Heart left ventricle (tissue), 16 donors: ENCODE measurements around the gene SRSF11. TPM values are rescaled to one million over a fixed set of nuclear protein-coding genes. Genes with fewer than 3 reads are reported as not detected.
A peak's percentile ranks its signal among the peaks of the same experiment; 100 is the strongest.
"Not testable (repeated sequence)": the region's sequence is repeated elsewhere in the genome, so short reads cannot be mapped to it uniquely, and the experiment has no call there.

Source experiments
- ATAC-seq, 4 donors: fragments of 200-7000 bp; cut with Tn5 transposase; one replicate each; pipeline ENCODE4 v1.9.1; 2020 to 2022; ENCODE audit warnings: moderate library complexity in 4 of 4, mild to moderate bottlenecking in 3 of 4, moderate number of reproducible peaks in 1 of 4
- DNase-seq, 5 donors: peaks; one replicate each; pipeline ENCODE4 v3.0.0-alpha.2; 2020
- H3K27ac ChIP-seq, 12 donors: fragments of 200-600 bp; sonication (generic) in 4 of 12; one replicate each; pipeline versions ENCODE4 v1.5.0 to v1.8.0; 2016 to 2022; ENCODE audit warnings: mild to moderate bottlenecking in 2 of 12
- H3K27me3 ChIP-seq, 9 donors: fragments of 200-600 bp; sonication (generic) in 2 of 9; one replicate each; pipeline versions ENCODE4 v1.5.1 to v1.8.0; 2016 to 2022; ENCODE audit warnings: mild to moderate bottlenecking in 3 of 9
- H3K36me3 ChIP-seq, 9 donors: fragments of 200-600 bp; sonication (generic) in 2 of 9; one replicate each; pipeline versions ENCODE4 v1.5.0 to v1.8.0; 2018 to 2022; ENCODE audit warnings: mild to moderate bottlenecking in 2 of 9
- H3K4me1 ChIP-seq, 12 donors: fragments of 200-600 bp; sonication (generic) in 4 of 12; one replicate each; pipeline versions ENCODE4 v1.5.0 to v1.8.0; 2016 to 2022; ENCODE audit warnings: mild to moderate bottlenecking in 3 of 12
- H3K4me3 ChIP-seq, 12 donors: fragments of 200-600 bp; sonication (generic) in 4 of 12; one replicate each; pipeline versions ENCODE4 v1.5.0 to v1.8.0; 2017 to 2022; ENCODE audit warnings: mild to moderate bottlenecking in 9 of 12, moderate library complexity in 4 of 12
- H3K9me3 ChIP-seq, 12 donors: fragments of 200-600 bp; sonication (generic) in 4 of 12; one replicate each; pipeline versions ENCODE4 v1.5.0 to v1.8.0; 2016 to 2022; ENCODE audit warnings: mild to moderate bottlenecking in 1 of 12
- CTCF ChIP-seq, 12 donors: fragments of 200-600 bp; sonication (generic) in 4 of 12; IDR thresholded peaks; one replicate each; pipeline versions ENCODE4 v1.5.0 to v1.8.0; 2018 to 2022; ENCODE audit warnings: antibody characterized with exemption in 12 of 12, mild to moderate bottlenecking in 5 of 12
- POLR2A ChIP-seq, 2 donors: fragments of 450-650 bp; IDR thresholded peaks; one replicate each; pipeline ENCODE4 v1.6.1; 2017; ENCODE audit warnings: antibody characterized with exemption in 2 of 2, mild to moderate bottlenecking in 2 of 2, moderate library complexity in 2 of 2
- WGBS, 4 donors: extraction: QIAGEN DNeasy Blood & Tissue Kit in 2 of 4; methylation state at CpG; one replicate each; pipeline versions ENCODE4 v1.1.5 to v1.1.7; 2013 to 2018; 5-methylcytosine and 5-hydroxymethylcytosine counted together
- intact Hi-C, 10 donors: fragments of 100-400 bp; cut with DNase I; formaldehyde crosslinking; loops; one replicate each; pipeline versions ENCODE4 v1.11.1 to v1.14.2; 2022
- polyA plus RNA-seq, 2 donors: library from polyadenylated mRNA; stranded (reverse); fragments of 200-250 nt; gene quantifications; one replicate each; pipeline ENCODE4 v1.2.3, GENCODE V29; 2013
- total RNA-seq, 9 donors: library from RNA; depleted of rRNA in 2 of 9; stranded (reverse); fragments of >200 nt in 2 of 9; fragmentation: NEBNext Ultra II Directional in 3 of 9; extraction: Animal tissue kit (Norgen Biotek cat#: 25700) in 3 of 9; gene quantifications; one replicate each; pipeline versions ENCODE4 v1.1.0 to v1.2.4, GENCODE V29; 2016 to 2023
- donor health status: ischemic (EF 13 %, LVEDD 7.1; RV severe dilation, severe dysfunction).
- donor health status: healthy with polysubstance abuse.
- donor health status: DM: no; HTN: yes; CAD: no.
- donor health status: DM: no; HTN: no; CAD: no.
- donor health status: ischemic (EF 25% LVEDD 6.9; RV normal size, moderate dysfunction).
- donor health status: ischemic (EF 25% LVEDD 5.7; RV mildly dilated, moderate dysfunction).
- donor health status: healthy.
- donor health status: DM: yes; HTN: yes; CAD: no.
- donor health status: ischemic (EF 35%, LVEDD 5.7; RV mildly dilated, moderate dysfunction).
- donor health status: nonischemic (EF 11% LVEDD 7.7; RV severe dilation, severe dysfunction).
- donor health status: DM: yes; HTN: yes; CAD: no.
- donor health status: PGD.
- donor health status: ischemic (EF 29% LVEDD 5.4; RV normal size, mild dysfunction).
- donor health status: nonischemic (EF 23%, LVEDD 6.1; RV moderate dilation, normal function).

SRSF11 gene
- total and polyA plus RNA-seq, 11 donors, result 27.9 to 73.2 (median 53.6) TPM

GRCh38 chr1:70205071-70205433 lies 16.1 kb upstream of the SRSF11 start:
- DNase-seq (no peak), ATAC-seq (peak in 2 of 4 donors; percentile 21 to 41)
- no peaks in the 10 kb centered on the region for H3K27me3 ChIP-seq
- H3K4me1 ChIP-seq, result peaks cover 0 to 58% (median 35%) of the 10 kb centered on the region in 12 donors
- H3K36me3 ChIP-seq, result peaks cover 0 to 19% (median 14%) of the 10 kb centered on the region in 9 donors
- WGBS, 4 donors, result 0 to 2% (median 1%) methylated on average over 10 to 11 of the region's 11 CpGs
- H3K4me3 ChIP-seq, result peak overlapping the region; percentile 54 to 90 (median 74)
- no peak for TF ChIP-seq CTCF (IDR thresholded peaks at IDR 0.05)
- no peak for TF ChIP-seq POLR2A (IDR thresholded peaks at IDR 0.05)
- H3K27ac ChIP-seq, result peak overlapping the region; percentile 85 to 95 (median 89)
- intact Hi-C loops, result loop anchor here in 5 of 10 donors (1.0 to 10.0 kb wide), 6 partner anchors 16 to 210 kb away; partner anchors contain the start of genes ANKRD13C (in 3 of the 5), CTH (in 3 of the 5) and SRSF11 (in 2 of the 5)
- H3K9me3 ChIP-seq, result no peaks in the 10 kb centered on the region

GRCh38 chr1:70205434-70206118 lies 15.6 kb upstream of the SRSF11 start, which contains the start of gene LRRC40:
Gene LRRC40 (minus strand): TSS chr1:70205579. CDS start chr1:70205540, 39 bp downstream.
- H3K36me3 ChIP-seq, result peaks cover 0 to 19% (median 11%) of the 10 kb centered on the region in 9 donors
- peak; percentile 96 to 97 (median 97) for DNase-seq
- peak within 1 kb of the TSS; percentile 54 to 90 (median 74) for H3K4me3 ChIP-seq
- peak in 2 of 12 donors; percentile 5 to 8 for TF ChIP-seq CTCF (IDR thresholded peaks at IDR 0.05)
- peak in 1 of 2 donors; percentile 75 for TF ChIP-seq POLR2A (IDR thresholded peaks at IDR 0.05)
- H3K4me1 ChIP-seq, result peaks cover 0 to 63% (median 35%) of the 10 kb centered on the region in 12 donors
- ATAC-seq, result peak; percentile 97 to 100 (median 99)
- no peaks in the 10 kb centered on the region for H3K9me3 ChIP-seq
- intact Hi-C loops, result loop anchor here in 5 of 10 donors (1.0 to 10.0 kb wide), 6 partner anchors 16 to 209 kb away; partner anchors contain the start of genes ANKRD13C (in 3 of the 5), CTH (in 3 of the 5) and SRSF11 (in 2 of the 5)
- H3K27ac ChIP-seq, result peak within 1 kb of the TSS; percentile 85 to 95 (median 89)
- 0% methylated on average over 37 to 47 of the region's 47 CpGs for WGBS, 4 donors
- H3K27me3 ChIP-seq, result no peaks in the 10 kb centered on the region

- not testable (repeated sequence) for DNase-seq, H3K27me3 ChIP-seq, ATAC-seq, H3K9me3 ChIP-seq
- 79 to 80% (median 80%) methylated on average over 17 of the region's 17 CpGs for WGBS, 4 donors
- Histone ChIP-seq H3K36me3 (peaks cover 0 to 19% (median 11%) of the 10 kb centered on the region in 9 donors), H3K27ac (peak overlapping the region in 4 of 12 donors; percentile 85 to 94 (median 88)), H3K4me3 (peak overlapping the region; percentile 54 to 90 (median 74)), H3K4me1 (peaks cover 0 to 69% (median 39%) of the 10 kb centered on the region in 12 donors)
- intact Hi-C loops, result loop anchor here in 4 of 10 donors (5.0 to 10.0 kb wide), 4 partner anchors 145 to 208 kb away; partner anchors contain the start of genes ANKRD13C (in 3 of the 4) and CTH (in 3 of the 4)
Measured at GRCh38 chr1:70206833-70207232, 14.3 kb upstream of the SRSF11 start.

- Histone ChIP-seq H3K4me3 (peak overlapping the region in 4 of 12 donors; percentile 61 to 90 (median 66)), H3K4me1 (peaks cover 0 to 70% (median 40%) of the 10 kb centered on the region in 12 donors), H3K36me3 (peaks cover 0 to 23% (median 17%) of the 10 kb centered on the region in 9 donors), H3K9me3 (no peaks in the 10 kb centered on the region), H3K27me3 (no peaks in the 10 kb centered on the region), H3K27ac (no peak overlapping the region)
- DNase-seq (no peak), ATAC-seq (no peak)
- no peak for TF ChIP-seq CTCF (IDR thresholded peaks at IDR 0.05)
- no peak for TF ChIP-seq POLR2A (IDR thresholded peaks at IDR 0.05)
- WGBS, 4 donors, result 76 to 87% (median 82%) methylated on average over 4 of the region's 4 CpGs
- intact Hi-C loops, result loop anchor here in 4 of 10 donors (5.0 to 10.0 kb wide), 4 partner anchors 145 to 207 kb away; partner anchors contain the start of genes ANKRD13C (in 3 of the 4) and CTH (in 3 of the 4)
Measured at GRCh38 chr1:70207492-70207891, 13.7 kb upstream of the SRSF11 start.
